ENCODE results near the gene SLC25A33. TPM values are rescaled to one million over a fixed set of nuclear protein-coding genes. Genes with fewer than 3 reads are reported as not detected.

The SLC25A33 gene
- total RNA-seq, 1 experiment from 2014 or later, result 14.1 TPM

- H3K27me3 ChIP-seq (replicated peaks; ENCODE audit: insufficient read depth, low read depth, low read length, poor library complexity), result no peaks in the 10 kb centered on the region
- H3K4me3 ChIP-seq (ENCODE audit: low read depth, low read length, poor library complexity, severe bottlenecking), result no peak overlapping the region
- no TSS peak for BruUV-seq (replicated peaks)
- no peak for DNase-seq (ENCODE audit: low spot score)
- ChIA-PET CTCF (no interaction called here), POLR2A (ENCODE audit: low non-redundant PET) (no interaction called here)
- H3K9me3 ChIP-seq (ENCODE audit: low read depth, low read length, poor library complexity, severe bottlenecking), result no peaks in the 10 kb centered on the region
- no peaks in the 10 kb centered on the region for H3K4me1 ChIP-seq (ENCODE audit: insufficient read depth, low read length, poor library complexity, severe bottlenecking)
- H3K36me3 ChIP-seq (ENCODE audit: insufficient read depth, low read length, poor library complexity, severe bottlenecking), result peaks cover 51% of the 10 kb centered on the region
- TF ChIP-seq EZH2 (IDR thresholded peaks at IDR 0.05; ENCODE audit: borderline replicate concordance, low read depth, low read length, poor library complexity, severe bottlenecking) (no peak), CTCF (conservative IDR thresholded peaks at IDR 0.05; ENCODE audit: low read depth, low read length) (no peak)
- no peak overlapping the region for H3K27ac ChIP-seq (ENCODE audit: low read depth, low read length, poor library complexity, severe bottlenecking)
- intact Hi-C loops (cut with micrococcal nuclease; ENCODE audit: unreplicated experiment), result no loop called here
These were observed 64.0 kb downstream of the SLC25A33 start for GRCh38 chr1:9603307-9603706.

- Histone ChIP-seq H3K9me3 (ENCODE audit: low read depth, low read length, poor library complexity, severe bottlenecking) (no peaks in the 10 kb centered on the region), H3K36me3 (ENCODE audit: insufficient read depth, low read length, poor library complexity, severe bottlenecking) (peaks cover 54% of the 10 kb centered on the region), H3K4me3 (ENCODE audit: low read depth, low read length, poor library complexity, severe bottlenecking) (no peak overlapping the region), H3K27me3 (replicated peaks; ENCODE audit: insufficient read depth, low read depth, low read length, poor library complexity) (no peaks in the 10 kb centered on the region), H3K27ac (ENCODE audit: low read depth, low read length, poor library complexity, severe bottlenecking) (no peak overlapping the region), H3K4me1 (ENCODE audit: insufficient read depth, low read length, poor library complexity, severe bottlenecking) (no peaks in the 10 kb centered on the region)
- intact Hi-C loops (cut with micrococcal nuclease; ENCODE audit: unreplicated experiment), result no loop called here
- TF ChIP-seq CTCF (conservative IDR thresholded peaks at IDR 0.05; ENCODE audit: low read depth, low read length) (no peak), EZH2 (IDR thresholded peaks at IDR 0.05; ENCODE audit: borderline replicate concordance, low read depth, low read length, poor library complexity, severe bottlenecking) (no peak)
- ChIA-PET POLR2A (ENCODE audit: low non-redundant PET) (no interaction called here), CTCF (no interaction called here)
- no peak for DNase-seq (ENCODE audit: low spot score)
- no TSS peak for BruUV-seq (replicated peaks)
These were observed 64.8 kb downstream of the SLC25A33 start for GRCh38 chr1:9603766-9604753.

GRCh38 chr1:9604836-9605235 lies 65.6 kb downstream of the SLC25A33 start:
- TF ChIP-seq CTCF (conservative IDR thresholded peaks at IDR 0.05; ENCODE audit: low read depth, low read length), result no peak
- TF ChIP-seq EZH2 (IDR thresholded peaks at IDR 0.05; ENCODE audit: borderline replicate concordance, low read depth, low read length, poor library complexity, severe bottlenecking), result no peak
- no peak overlapping the region for H3K4me3 ChIP-seq (ENCODE audit: low read depth, low read length, poor library complexity, severe bottlenecking)
- no peaks in the 10 kb centered on the region for H3K27me3 ChIP-seq (replicated peaks; ENCODE audit: insufficient read depth, low read depth, low read length, poor library complexity)
- BruUV-seq (replicated peaks), result no TSS peak
- intact Hi-C loops (cut with micrococcal nuclease; ENCODE audit: unreplicated experiment), result no loop called here
- CTCF ChIA-PET, result no interaction called here
- no peaks in the 10 kb centered on the region for H3K9me3 ChIP-seq (ENCODE audit: low read depth, low read length, poor library complexity, severe bottlenecking)
- no peaks in the 10 kb centered on the region for H3K4me1 ChIP-seq (ENCODE audit: insufficient read depth, low read length, poor library complexity, severe bottlenecking)
- no peak overlapping the region for H3K27ac ChIP-seq (ENCODE audit: low read depth, low read length, poor library complexity, severe bottlenecking)
- POLR2A ChIA-PET (ENCODE audit: low non-redundant PET), result no interaction called here
- no peak for DNase-seq (ENCODE audit: low spot score)
- peaks cover 59% of the 10 kb centered on the region for H3K36me3 ChIP-seq (ENCODE audit: insufficient read depth, low read length, poor library complexity, severe bottlenecking)

Measured in A673 (cell line).